ENCODE results near the gene HDDC2. TPM values are rescaled to one million over a fixed set of nuclear protein-coding genes. Genes with fewer than 3 reads are reported as not detected.

Gene HDDC2
- total and polyA plus RNA-seq, 2 of the 8 experiments (the other 6 are each of a cell fraction or from before 2014, with no cell fraction given), result 89.3 to 129 TPM

- Histone ChIP-seq H4K20me1 (replicated peaks in 1 of 2; ENCODE audit: control insufficient read depth in 1 of 2, insufficient read depth in 2 of 2, low read length in 2 of 2) (no peaks in the 10 kb centered on the region), H3K4me1 (replicated peaks in 1 of 4; ENCODE audit: control insufficient read depth in 3 of 4, insufficient read depth in 4 of 4, low read length in 3 of 4) (peaks cover 0 to 2% (median under 1%) of the 10 kb centered on the region in 4 experiments; a peak in 2 of 7 replicates), H2AK5ac (ENCODE audit: low read depth, low read length) (no peak overlapping the region), H3K4ac (replicated peaks; ENCODE audit: insufficient read length, low read depth, low read length) (no peak overlapping the region), H3K27ac (ENCODE audit: low read depth, low read length) (no peak overlapping the region), H2AFZ (ENCODE audit: low read length) (no peak overlapping the region), H4K91ac (replicated peaks; ENCODE audit: insufficient read length, low read length) (no peak overlapping the region), H3K9me3 (ENCODE audit: insufficient read depth in 2 of 2, low read depth in 1 of 2, low read length in 1 of 2) (no peaks in the 10 kb centered on the region), H2BK120ac (replicated peaks; ENCODE audit: low read depth, low read length) (no peak overlapping the region), H3K18ac (ENCODE audit: extremely low read depth, low read length) (no peak overlapping the region), H3K4me3 (ENCODE audit: extremely low read depth in 1 of 4, insufficient read depth in 2 of 4, low read depth in 3 of 4, low read length in 4 of 4) (no peak overlapping the region), H3K27me3 (replicated peaks in 1 of 4; ENCODE audit: control insufficient read depth in 3 of 4, extremely low read depth in 1 of 4, insufficient read depth in 3 of 4, low read length in 3 of 4) (no peaks in the 10 kb centered on the region), H3K14ac (ENCODE audit: insufficient read length) (no peak overlapping the region), H3K23me2 (ENCODE audit: low read depth, low read length) (no peaks in the 10 kb centered on the region), H2BK15ac (ENCODE audit: low read length) (no peak overlapping the region), H3K36me3 (ENCODE audit: control insufficient read depth in 2 of 4, insufficient read depth in 4 of 4, low read length in 3 of 4) (no peaks in the 10 kb centered on the region), H2BK12ac (ENCODE audit: low read depth, low read length) (no peak overlapping the region), H2BK20ac (ENCODE audit: low read length) (no peak overlapping the region), H4K5ac (ENCODE audit: insufficient read length, low read depth, low read length) (no peak overlapping the region), H3K79me2 (ENCODE audit: control insufficient read depth in 1 of 2, insufficient read depth in 2 of 2, low read length in 2 of 2) (no peaks in the 10 kb centered on the region), H2BK5ac (ENCODE audit: low read depth, low read length) (no peak overlapping the region), H3K79me1 (ENCODE audit: low read depth, low read length) (no peaks in the 10 kb centered on the region), H3K4me2 (ENCODE audit: insufficient read depth in 1 of 2, low read depth in 2 of 2, low read length in 2 of 2) (no peak overlapping the region), H4K8ac (ENCODE audit: extremely low read depth, insufficient read depth, low read length) (no peak overlapping the region), H3K23ac (ENCODE audit: insufficient read length) (no peak overlapping the region), H3K56ac (replicated peaks; ENCODE audit: insufficient read length, low read depth, low read length) (no peak overlapping the region), H3K9ac (replicated peaks in 1 of 4; ENCODE audit: extremely low read depth in 1 of 4, low read depth in 3 of 4, low read length in 3 of 4) (no peak overlapping the region)
- FAIRE-seq (no peak), DNase-seq (ENCODE audit: low read depth in 1 of 2, low spot score in 2 of 2) (no peak)
- POLR2A ChIA-PET (ENCODE audit: partially characterized antibody), result no interaction called here
- TF ChIP-seq CREB1 (IDR thresholded peaks at IDR 0.05) (no peak), TEAD4 (IDR thresholded peaks at IDR 0.05; ENCODE audit: low read depth, low read length) (no peak), JUND (IDR thresholded peaks at IDR 0.05; ENCODE audit: low read length) (no peak), SRF (IDR thresholded peaks at IDR 0.05; ENCODE audit: low read depth, low read length) (no peak), KDM4A (IDR thresholded peaks at IDR 0.05; ENCODE audit: low read depth, low read length, severe bottlenecking) (no peak), YY1 (IDR thresholded peaks at IDR 0.05; ENCODE audit: low read depth, low read length) (no peak), RXRA (IDR thresholded peaks at IDR 0.05; ENCODE audit: insufficient read depth, low read depth, low read length) (no peak), NRF1 (IDR thresholded peaks at IDR 0.05; ENCODE audit: low read depth, low read length) (no peak), BACH1 (IDR thresholded peaks at IDR 0.05; ENCODE audit: low read length) (no peak), NANOG (IDR thresholded peaks at IDR 0.05; ENCODE audit: insufficient read depth, low read depth, low read length, poor library complexity, severe bottlenecking) (no peak)
- CTCF ChIA-PET (ENCODE audit: partially characterized antibody), result interaction anchor here (0.6 to 1.8 kb wide), 4 partner anchors 9 to 404 kb away, joined by 3 to 4 read pairs (median 4); no protein-coding TSS in a partner anchor
- WGBS, 2 experiments (ENCODE audit: extremely low coverage in 1 of 2, insufficient coverage in 1 of 2, insufficient read length in 1 of 2, insufficient replicate concordance in 2 of 2, low coverage in 1 of 2, low lambda C conversion rate in 2 of 2, missing lambda C conversion rate in 1 of 2), result 72% methylated on average over 1 of the region's 1 CpG; no CpG with 5 or more reads in 1 of the 2 experiments
These were observed 51.3 kb downstream of the HDDC2 start for GRCh38 chr6:125250511-125250910.

Measured in H1 (cell line).